ENCODE results near the gene RUNX3.

RUNX3 gene

DNA sequence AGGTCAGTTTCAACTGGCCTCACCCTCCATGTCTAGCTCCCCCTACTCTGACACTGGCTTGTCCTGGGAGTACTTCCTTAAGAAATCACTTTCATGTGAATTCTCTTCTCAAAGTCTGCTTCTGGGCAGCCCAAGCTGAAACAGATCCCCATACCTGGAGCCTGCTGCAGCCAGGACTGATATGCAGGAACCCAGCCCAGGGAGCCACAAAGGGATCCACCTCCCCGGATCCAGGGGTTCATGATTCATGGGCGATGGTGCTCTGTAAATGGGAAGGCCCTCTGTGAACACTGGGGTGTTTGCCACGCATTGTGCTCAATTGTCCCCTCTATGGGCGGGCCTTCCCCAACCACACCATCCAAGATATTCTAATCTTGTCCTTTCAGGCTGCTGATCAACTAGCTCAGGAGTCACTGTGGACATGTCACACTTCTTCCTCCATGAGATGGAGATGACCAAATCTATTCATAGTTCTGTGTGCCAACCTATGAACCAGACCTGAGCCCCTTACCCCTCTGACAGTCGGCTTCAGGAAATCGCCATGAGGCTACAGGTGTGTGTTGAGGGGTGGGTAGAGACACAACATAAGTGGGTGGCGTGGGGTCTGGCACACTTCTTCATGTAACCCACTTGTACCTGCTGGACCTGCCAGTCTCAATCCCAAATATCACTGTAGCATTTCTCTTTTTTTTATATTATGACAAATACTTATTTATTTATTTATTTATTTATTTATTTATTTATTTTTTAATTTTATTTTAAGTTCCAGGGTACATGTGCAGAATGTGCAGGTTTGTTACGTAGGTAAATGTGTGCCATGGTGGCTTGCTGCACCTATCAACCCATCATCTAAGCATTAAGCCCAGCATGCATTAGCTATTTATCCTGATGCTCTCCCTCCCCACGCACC is 41.8 kb downstream of the RUNX3 start:
- DNase-seq (ENCODE audit: low spot score), result no peak

DNA sequence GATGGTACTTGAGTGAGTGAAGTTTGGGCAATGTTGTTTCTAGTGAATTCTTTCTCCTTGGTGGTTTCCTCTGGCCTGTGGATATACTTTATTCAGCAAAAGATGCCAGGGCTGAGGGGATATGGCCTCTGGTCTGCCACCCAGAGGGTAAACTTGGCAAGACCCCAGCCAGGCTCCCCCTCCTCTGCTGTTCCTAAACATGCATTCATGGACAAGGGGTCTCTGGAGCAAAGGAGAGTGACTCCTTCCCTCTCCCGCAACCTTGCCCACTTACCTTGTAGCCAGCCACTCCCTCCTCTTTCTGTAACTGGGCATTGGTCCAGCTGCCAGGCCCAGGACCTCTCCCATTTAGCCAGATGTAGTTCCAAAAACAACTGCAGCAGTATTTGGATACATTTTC is 43.8 kb downstream of the RUNX3 start:
- DNase-seq (ENCODE audit: low spot score), result no peak

DNA sequence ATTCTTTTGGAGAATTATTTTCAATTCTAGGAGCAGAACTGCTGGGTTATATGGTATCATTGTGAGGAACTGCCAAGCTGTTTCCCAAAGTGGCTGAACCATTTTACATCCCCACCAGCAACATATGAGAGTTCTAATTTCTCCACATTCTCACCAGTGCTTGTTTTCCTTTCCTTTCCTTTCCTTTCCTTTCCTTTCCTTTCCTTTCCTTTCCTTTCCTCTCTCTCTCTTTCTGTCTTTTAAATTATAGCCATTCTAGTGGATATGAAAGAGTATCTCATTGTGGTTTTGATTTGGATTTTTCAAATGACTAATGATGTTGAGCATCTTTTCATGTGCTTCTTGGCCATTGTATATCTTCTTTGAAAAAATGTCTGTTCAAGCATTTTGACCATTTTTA is 45.3 kb downstream of the RUNX3 start:
- DNase-seq (ENCODE audit: low spot score), result no peak

DNA sequence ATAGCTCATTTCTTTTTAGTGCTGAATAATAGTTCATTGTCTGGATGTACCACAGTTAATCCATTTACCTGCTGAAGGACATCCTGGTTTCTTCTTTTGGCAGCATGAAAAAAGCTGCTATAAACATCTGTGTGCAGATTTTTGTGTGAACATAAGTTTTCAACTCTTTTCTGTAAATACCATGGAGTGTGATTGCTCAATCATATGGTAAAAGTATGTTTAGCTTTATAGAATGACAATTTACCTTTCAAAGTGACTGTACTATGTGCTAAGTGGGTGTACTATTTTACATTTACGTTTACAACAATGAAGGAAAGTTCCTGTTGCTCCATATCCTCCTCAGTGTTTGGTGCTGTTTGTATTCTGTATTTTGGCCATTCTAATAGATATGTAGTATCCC is 49.0 kb downstream of the RUNX3 start:
- DNase-seq (ENCODE audit: low spot score), result no peak

DNA sequence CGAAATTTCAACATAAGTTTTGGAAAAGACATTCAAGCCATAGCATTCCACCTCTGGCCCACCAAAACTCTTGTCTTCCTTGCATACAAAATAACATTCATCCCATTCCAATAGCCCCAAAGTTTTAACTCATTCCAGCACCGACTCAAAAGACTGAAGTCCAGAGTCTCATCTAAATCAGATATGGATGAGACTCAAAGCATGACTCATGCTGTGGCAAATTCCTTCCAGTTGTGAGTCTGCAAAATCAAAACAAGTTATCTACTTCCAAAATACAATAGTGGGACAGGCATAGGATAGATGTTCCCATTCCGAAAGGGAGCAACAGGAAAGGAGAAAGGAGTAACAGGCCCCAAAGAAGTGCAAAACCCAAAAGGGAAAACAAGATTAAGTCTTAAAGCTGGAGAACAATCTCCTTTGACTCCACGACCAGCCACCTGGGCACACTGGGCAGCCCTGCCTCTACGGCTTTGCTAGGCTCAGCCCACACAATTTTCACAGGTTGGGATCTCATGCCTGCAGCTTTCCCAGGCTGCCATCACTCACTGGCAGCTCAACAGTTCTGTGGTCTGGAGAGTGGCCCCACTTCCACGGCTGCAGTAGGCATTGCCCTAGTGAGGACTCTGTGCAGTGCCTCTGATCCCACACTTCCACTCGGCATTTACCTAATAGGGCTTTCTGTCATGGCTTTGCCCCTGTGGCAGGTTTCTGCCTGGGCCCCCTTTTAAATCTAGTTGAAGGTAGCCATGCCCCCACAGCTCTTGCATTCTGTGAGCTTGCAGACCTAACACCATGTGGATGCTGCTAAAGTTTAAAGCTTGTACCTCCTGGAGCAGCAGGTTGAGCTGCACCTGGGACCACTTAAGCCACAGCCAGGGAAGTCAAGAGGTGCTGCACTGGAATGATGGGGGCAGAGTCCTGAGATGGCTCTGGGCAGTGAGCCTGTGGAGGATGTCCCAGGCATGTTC is 51.0 kb downstream of the RUNX3 start:
- no peak for DNase-seq (ENCODE audit: low spot score)

DNA sequence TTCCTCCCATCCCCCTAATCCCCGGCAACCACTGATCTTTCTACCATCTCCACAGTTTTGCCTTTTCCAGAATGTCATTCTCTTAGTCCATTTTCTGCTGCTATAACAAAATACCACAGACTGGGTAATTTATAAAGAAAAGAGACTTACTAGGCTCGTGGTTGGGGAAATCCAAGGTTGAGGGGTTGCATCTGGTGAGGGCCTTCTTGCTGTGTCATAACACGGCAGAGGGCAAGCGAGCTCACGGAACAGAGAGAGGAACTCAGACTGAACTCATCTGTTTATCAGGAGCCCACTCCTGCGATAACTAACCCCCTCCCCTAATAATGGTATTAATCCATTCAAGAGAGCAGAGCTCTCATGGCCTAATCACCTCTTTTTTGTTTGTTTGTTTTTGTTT is 52.0 kb downstream of the RUNX3 start:
- DNase-seq (ENCODE audit: low spot score), result no peak

DNA sequence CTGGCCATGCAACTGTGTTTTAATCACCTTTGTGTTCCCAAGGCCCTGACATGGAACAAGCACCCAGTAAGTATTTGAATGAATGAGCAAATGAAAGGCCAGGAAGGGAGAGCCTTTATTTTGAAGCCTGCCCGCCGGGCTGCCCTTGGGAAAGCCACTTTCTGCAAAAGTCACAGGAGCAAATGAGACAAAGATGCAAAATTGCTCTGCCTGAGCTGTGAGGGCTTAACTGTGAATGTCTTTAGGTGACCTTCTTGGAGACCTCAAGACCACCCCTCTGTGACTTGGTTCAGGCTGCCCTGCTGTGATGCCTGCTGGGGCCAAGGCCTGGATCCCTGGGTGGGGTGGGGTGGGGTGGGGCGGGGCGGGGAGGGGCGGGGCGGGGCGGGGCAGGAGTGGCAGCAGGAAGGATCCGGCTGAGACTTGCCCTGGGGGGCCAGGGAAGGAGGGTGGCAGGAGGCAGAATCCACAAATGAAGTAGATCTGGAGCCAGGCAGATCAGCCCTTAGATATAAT is 54.0 kb downstream of the RUNX3 start:
- DNase-seq (ENCODE audit: low spot score), result no peak

DNA sequence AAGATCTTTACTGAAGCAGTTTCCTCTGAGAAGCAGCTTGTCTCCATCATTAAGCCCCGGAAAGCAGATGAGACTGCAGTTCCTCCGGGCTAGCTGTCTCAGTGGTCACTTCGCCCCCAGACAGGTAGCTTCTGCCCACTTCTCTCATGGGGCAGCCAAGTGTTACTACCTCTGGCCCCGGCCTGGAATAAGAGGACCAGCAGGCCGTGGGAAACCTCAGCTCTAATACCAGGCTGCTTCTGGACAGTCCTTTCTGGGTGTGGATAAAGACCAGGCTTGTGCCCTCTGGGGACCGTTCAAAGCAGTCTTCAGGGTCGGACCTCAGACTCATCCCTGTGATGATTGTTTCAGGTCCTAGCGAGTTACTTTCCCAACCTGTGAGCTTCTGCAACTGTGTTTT is 54.8 kb downstream of the RUNX3 start:
- DNase-seq (ENCODE audit: low spot score), result no peak

DNA sequence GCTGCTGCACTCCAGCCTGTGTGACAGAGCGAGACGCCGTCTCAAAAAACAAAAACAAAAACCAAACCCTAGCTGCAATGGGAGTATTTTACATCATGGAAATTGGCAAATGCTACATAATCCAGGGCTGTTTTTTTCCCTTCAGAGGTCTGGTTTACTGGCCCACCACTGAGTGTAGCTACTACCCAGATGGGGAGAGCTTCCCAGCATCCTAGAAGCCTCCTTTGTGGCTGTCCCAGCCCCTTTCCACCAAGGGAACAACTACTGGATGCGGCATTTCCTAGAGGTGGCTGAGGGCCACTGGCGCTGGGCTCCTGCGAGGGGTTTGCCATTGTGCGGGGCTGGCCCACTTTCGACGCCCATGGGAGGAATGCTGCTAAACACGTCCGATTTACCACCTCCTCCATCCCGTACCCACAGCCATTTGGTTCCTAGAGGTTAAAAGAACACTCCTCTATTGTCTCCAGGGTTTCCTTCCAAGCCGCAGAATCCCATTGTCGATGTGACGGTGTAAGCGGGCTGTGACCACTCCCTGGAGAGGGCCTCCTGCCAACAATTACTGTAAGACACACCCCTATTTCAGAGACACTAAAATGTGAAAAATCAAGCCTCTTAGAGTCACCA is 55.4 kb downstream of the RUNX3 start:
- no peak for DNase-seq (ENCODE audit: low spot score)

DNA sequence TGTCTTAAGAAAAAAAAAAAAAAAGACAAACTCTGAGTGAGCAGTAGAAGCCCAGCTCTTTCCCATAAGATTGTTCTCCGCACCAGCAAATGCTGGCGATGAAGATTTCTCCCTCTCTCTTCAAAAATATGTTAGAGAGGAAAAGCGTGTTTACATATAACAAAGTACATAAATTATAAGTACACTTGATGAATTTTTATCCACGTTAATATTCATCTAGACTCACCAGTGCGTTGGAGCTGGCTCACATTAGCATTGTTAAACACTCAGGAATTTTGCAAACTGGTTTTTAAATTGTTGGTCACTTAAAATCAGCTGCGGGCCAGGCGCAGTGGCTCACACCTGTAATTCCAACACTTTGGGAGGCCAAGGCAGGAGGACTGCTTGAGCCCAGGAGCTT is 56.0 kb downstream of the RUNX3 start:
- no peak for DNase-seq (ENCODE audit: low spot score)

DNA sequence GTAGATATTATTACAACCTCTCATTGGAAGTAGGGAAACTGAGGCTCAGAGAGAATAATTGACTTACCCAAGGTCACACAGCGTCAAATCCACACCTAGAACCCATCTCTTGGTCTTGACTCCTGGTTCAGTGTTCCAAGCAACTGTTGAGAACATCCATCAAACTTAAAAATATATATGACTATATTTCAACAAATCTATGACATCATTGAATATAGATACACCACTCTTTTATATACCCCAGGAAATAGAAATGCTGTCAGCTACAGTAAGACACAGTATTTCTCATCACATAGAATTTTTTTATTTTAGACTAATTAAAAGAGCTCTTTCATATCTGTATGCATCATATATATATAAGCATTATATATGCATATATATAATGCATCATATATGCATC is 56.9 kb downstream of the RUNX3 start:
- DNase-seq (ENCODE audit: low spot score), result no peak

DNA sequence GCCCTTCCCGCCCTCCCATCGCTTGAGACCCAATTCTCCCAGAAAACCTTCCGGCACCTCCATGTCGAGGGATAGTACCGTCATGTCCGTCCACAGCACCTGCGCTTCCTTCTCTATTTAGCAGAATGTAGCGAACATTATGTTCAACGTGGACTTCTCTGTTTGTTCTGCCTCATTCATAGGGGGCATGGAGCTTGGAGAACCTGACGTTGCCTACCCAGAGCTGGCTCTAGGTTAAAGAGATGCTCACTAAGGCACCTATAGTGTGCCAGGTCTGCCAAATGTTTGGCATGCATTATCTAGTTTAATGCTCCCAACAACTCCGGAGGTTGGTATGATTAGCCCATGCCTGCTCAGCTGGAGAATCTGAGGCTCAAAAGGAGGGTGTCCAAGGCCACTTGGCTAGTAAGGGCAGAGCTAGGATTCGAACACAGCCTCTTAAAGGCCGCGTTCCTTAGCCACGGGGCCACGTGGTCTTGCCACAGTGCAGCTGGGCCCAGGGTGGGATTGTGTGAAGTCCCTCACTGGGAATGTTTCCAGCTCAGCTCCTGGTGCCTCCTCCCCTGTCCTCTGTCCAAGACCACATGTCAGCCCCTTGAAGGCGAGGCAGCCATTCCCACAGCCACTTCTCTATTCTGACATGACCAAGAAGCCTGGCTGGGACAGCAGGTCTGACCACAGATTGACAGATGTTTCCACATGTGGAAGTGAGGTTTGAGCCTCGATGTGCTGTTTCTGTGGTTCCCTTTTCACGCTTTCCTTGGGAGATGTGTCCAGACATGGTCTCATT is 57.8 kb downstream of the RUNX3 start:
- no peak for DNase-seq (ENCODE audit: low spot score)

DNA sequence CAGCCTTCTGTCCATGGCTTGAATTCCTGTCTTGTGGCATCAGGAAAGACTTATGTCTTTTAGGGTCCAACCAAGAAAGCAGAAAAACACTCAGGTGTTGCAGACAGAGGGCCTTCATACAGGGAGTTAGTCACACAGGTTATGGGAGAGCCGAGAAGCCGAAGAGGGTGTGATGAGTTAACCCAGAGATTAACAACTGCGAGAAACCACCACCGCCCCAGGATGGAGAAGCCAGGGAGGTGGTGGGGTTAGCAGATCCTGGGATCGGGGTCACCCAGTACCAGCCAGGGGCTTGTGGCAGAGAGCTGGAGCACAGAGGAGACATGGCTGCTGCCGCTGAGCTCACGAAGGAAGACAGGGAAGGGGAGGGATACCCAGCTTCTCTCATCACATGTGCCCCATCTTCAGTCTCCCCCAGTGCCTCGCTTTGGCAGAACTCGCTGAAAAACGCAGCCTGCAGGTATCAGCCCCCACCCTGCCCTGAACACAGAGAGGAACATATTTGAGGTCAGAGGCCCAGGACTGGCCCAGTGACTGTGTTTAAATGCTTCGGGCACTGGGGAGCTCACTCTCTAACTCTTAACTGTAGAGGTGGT is 58.7 kb downstream of the RUNX3 start:
- no peak for DNase-seq (ENCODE audit: low spot score)

DNA sequence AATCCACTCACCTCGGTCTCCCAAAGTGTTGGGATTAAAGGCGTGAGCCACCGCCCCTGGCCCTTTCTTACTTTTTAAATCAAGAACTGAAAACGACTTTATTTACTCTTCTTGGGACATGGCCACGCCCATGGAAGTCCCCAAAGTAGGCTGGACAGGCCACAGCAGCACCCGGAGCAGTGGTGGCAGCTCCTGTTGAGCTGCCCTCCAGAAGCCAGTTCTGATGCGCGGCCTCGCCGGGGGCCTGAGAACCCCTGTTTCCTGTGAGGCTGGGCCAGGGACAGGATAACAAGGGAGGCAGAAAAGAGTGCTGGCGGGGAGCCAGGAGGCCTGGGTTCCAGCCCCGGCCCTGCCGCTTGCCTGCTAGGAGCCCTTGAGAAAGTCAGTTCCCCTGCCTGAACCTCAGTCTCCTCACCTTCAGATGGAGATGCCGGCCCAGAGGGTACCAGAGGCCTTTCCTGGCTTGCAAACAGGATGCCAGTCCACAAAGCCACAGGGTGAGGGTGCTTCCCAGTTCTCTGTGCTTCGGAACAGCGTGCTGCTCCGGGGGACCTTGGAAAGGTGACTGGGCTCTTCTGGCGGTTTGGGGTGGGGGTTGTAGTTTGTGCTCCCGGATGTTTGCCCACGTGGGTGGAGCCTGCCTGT is 59.4 kb downstream of the RUNX3 start:
- no peak for DNase-seq (ENCODE audit: low spot score)

DNA sequence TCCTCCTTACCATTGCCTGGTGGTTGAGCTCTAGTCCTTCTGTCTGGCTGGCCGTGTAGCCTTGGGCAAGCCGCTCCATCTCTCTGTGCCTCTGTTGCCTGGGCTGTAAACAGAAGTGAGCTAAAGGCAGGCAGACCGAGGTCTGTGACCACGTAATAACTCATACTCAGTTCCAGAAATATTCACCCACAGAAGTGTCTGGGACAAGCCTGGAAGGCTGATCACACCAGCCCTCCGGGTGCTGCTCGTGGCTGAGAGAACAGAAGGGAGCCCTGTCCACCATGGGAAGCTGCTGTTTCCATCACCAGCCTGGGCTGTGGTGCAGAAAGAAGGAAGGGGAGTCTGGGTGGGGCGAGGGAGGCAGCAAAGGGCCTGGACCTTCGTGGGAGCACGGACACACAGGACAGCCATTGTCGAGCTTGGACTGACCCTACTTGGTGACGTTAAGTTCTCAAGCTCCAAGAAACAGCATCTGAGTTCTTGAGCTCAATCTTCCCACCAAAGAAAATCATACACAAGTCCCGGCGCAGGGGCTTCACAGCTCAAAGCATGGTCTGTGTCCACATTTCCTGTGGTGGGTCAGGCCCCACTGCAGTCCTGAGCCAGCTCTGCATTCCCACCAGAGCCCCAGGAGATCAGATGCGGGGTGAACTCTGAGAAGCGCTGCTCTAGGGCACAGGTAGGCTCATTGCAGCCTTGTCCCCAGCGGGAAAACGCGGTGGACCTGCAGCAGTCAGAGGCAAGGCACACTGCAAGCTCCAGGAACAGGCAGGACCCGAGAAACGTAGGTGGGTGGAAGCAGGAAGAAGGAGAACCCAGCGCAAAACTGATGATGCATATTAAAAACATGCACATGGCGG is 61.8 kb downstream of the RUNX3 start:
- no peak for DNase-seq (ENCODE audit: low spot score)

DNA sequence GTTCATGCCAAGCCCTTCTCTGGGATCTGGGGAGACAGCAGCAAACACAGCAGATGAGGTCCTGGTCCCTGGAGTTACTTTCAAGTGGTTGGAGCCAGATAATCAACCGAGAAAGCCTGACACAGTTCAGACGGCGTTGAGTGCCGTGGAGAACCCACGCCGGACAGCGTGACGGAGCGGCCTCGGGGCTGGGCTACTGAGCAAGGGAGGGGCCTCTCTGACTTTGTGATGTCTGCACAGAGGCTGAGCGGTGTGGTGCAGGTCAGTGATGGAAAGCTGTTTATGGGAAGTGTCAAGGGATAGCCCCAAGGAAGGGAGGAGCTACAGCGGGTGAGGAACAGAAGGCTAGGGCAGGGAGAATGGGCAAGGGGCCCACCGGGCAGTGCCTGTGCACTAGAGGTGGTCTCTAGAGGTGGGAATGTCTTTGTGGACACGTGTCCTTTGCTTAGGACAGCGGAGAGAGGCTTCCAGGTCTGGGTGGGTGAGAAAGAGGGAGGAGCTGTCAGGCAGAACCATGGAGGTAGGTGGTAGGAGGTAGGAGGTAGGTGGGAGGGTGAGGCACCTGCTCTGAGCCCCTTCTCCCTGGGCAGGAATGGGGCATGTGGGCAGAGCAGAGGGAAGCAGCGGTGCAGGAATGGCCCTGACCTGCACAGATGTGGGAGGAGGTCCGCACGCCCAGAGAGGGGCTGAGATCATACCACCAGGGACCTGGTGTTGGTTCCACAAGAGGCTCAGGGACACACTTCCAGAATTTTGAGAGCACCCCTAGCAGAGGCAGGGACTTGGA is 62.8 kb downstream of the RUNX3 start:
- no peak for DNase-seq (ENCODE audit: low spot score)

DNA sequence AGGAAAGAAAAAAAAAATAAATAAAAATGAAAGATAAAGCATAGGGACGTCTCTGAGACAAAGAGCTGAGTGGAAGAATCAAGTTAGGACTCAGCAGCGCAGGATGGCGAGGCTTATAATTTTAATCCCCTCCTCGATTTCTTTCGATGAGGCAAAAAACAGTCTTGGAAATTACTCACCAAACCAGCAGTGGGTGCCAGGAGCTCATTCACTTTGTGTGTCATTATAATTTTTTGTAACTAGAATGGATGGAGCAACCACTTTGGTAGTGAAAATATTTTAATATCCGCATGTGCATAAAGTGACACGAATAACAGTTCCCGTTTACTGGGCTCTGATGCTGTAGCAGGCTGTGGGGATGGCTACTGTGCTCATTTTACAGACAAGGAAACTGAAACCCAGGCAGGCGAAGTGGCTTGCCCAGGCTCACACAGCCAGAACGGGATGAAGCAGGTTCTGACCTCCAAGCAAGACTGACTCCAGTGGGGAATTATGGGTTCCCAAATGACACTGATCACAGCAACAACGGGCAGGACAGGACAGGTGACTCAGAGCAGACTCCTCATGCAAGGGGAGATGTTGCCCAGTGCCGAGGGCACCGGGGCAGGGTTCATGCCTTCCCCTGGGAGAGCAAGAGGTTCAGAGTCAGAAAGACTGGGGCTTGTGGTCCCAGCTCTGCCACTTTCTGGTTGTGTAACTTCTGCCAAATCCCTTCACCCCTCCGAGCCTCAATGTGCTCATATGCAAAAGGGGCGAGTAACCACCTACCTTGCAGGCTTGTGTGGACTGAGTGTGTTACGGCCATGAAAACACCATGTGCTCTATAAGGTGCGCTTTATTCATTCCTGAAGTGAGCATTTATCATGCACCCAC is 63.6 kb downstream of the RUNX3 start:
- DNase-seq (ENCODE audit: low spot score), result no peak

Measured in SK-N-DZ (cell line).